CD8-positive, alpha-beta memory T cell (primary cell): Measurements from ENCODE around the gene LIPT2. TPM values are rescaled to one million over a fixed set of nuclear protein-coding genes. Genes with fewer than 3 reads are reported as not detected.

ENCODE experiments used
- CTCF ChIA-PET: fragments of 350-600 bp; sonication (Branson Sonifier 250); formaldehyde crosslinking; loops from one replicate; lab custom pipeline; 2021; ENCODE audit warnings: antibody characterized with exemption; lab: Charles Lee
- POLR2A ChIA-PET: fragments of 350-600 bp; sonication (Branson Sonifier 250); formaldehyde crosslinking; loops from one replicate; lab custom pipeline; 2021; ENCODE audit warnings: antibody characterized with exemption; lab: Charles Lee
- DNase-seq, 5 donors: peaks; one replicate each; pipeline versions ENCODE4 v3.0.0 to v3.0.0-alpha.2; 2020 to 2022; ENCODE audit warnings: mixed read lengths in 1 of 5
- H3K27ac ChIP-seq: one replicate; pipeline ENCODE4 v1.7.0; 2013; ENCODE audit warnings: low read depth, mild to moderate bottlenecking, low read length, moderate library complexity
- H3K27me3 ChIP-seq: 2 replicates; pipeline ENCODE4 v1.7.0; 2013; ENCODE audit warnings: low read length, mild to moderate bottlenecking; ENCODE audit not compliant: insufficient read depth, poor library complexity, severe bottlenecking
- H3K36me3 ChIP-seq: 2 replicates; pipeline ENCODE4 v1.7.0; 2013; ENCODE audit warnings: mild to moderate bottlenecking, low read length, moderate library complexity; ENCODE audit not compliant: insufficient read depth
- H3K4me1 ChIP-seq: 2 replicates; pipeline ENCODE4 v1.7.0; 2013; ENCODE audit warnings: mild to moderate bottlenecking, low read length, moderate library complexity; ENCODE audit not compliant: insufficient read depth
- H3K4me3 ChIP-seq: 2 replicates; pipeline ENCODE4 v1.7.0; 2013; ENCODE audit warnings: mild to moderate bottlenecking, low read length
- H3K9me3 ChIP-seq: 2 replicates; pipeline ENCODE4 v1.7.0; 2013; ENCODE audit warnings: mild to moderate bottlenecking, low read length
- H3K27ac Mint-ChIP-seq, 8 donors: one replicate each; pipeline ENCODE4 v1.8.0; 2020 to 2021; ENCODE audit warnings: mixed read lengths in 8 of 8, mild to moderate bottlenecking in 6 of 8, inconsistent platforms in 3 of 8, moderate library complexity in 3 of 8
- H3K27me3 Mint-ChIP-seq, 2 donors: one replicate each; pipeline ENCODE4 v1.8.0; 2020 to 2021; ENCODE audit warnings: mixed read lengths in 2 of 2, mild to moderate bottlenecking in 1 of 2, moderate library complexity in 1 of 2
- H3K36me3 Mint-ChIP-seq, 3 donors: one replicate each; pipeline ENCODE4 v1.8.0; 2020 to 2021; ENCODE audit warnings: mixed read lengths in 3 of 3, inconsistent platforms in 1 of 3, mild to moderate bottlenecking in 1 of 3
- H3K4me1 Mint-ChIP-seq, 3 donors: one replicate each; pipeline ENCODE4 v1.8.0; 2020 to 2021; ENCODE audit warnings: mixed read lengths in 3 of 3, inconsistent platforms in 1 of 3, mild to moderate bottlenecking in 1 of 3
- H3K4me3 Mint-ChIP-seq, 7 donors: one replicate each; pipeline ENCODE4 v1.8.0; 2020 to 2021; ENCODE audit warnings: mixed read lengths in 7 of 7, mild to moderate bottlenecking in 6 of 7, moderate library complexity in 4 of 7, inconsistent platforms in 2 of 7
- H3K9me3 Mint-ChIP-seq, 5 donors: one replicate each; pipeline ENCODE4 v1.8.0; 2020 to 2022; ENCODE audit warnings: mixed read lengths in 5 of 5, mild to moderate bottlenecking in 3 of 5, moderate library complexity in 2 of 5, inconsistent platforms in 1 of 5
- polyA plus RNA-seq: library from polyadenylated mRNA; unstranded; fragments of 300-500 nt; fragmentation: Illumina TruSeq; gene quantifications from one replicate; pipeline ENCODE4 v1.2.3, GENCODE V29; 2021
- total RNA-seq, 2 experiments: library from RNA; stranded (reverse); gene quantifications; one replicate each; pipeline ENCODE4 v1.2.3, GENCODE V29; 2021

LIPT2 gene
- total and polyA plus RNA-seq, 3 experiments from 2014 or later: 4.0 to 17.0 (median 6.1) TPM

GRCh38 chr11:74462009-74462408, 31.5 kb downstream of the LIPT2 start:
- Mint-ChIP-seq H3K9me3 (no peaks in the 10 kb centered on the region), H3K4me1 (peaks cover 0 to 1% (median 0%) of the 10 kb centered on the region in 3 donors), H3K36me3 (no peaks in the 10 kb centered on the region), H3K27me3 (peaks cover 15 to 28% of the 10 kb centered on the region in 2 donors), H3K4me3 (no peak overlapping the region), H3K27ac (no peak overlapping the region)
- Histone ChIP-seq H3K4me1 (no peaks in the 10 kb centered on the region), H3K4me3 (no peak overlapping the region), H3K9me3 (no peaks in the 10 kb centered on the region), H3K27me3 (peaks cover 3% of the 10 kb centered on the region), H3K27ac (peak overlapping the region; percentile 38), H3K36me3 (no peaks in the 10 kb centered on the region)
- POLR2A ChIA-PET: interaction anchor here (1.0 kb wide), 1 partner anchor 131 kb away, joined by 3 read pairs; the partner anchor contains the start of gene POLD3
- no peak for DNase-seq
- CTCF ChIA-PET: interaction anchor here (0.7 to 2.4 kb wide), 4 partner anchors 9 to 73 kb away, joined by 3 to 14 read pairs (median 6); no protein-coding TSS in a partner anchor

- H3K4me3 Mint-ChIP-seq: no peak overlapping the region
- Histone ChIP-seq H3K9me3 (no peaks in the 10 kb centered on the region), H3K27ac (peak overlapping the region; percentile 21), H3K27me3 (no peaks in the 10 kb centered on the region), H3K36me3 (no peaks in the 10 kb centered on the region), H3K4me1 (no peaks in the 10 kb centered on the region), H3K4me3 (no peak overlapping the region)
- peaks cover 7 to 16% of the 10 kb centered on the region in 2 donors for H3K27me3 Mint-ChIP-seq
- ChIA-PET POLR2A (no interaction called here), CTCF (interaction anchor here (1.8 kb wide), 1 partner anchor 10 kb away, joined by 6 read pairs; no protein-coding TSS in a partner anchor)
- no peak overlapping the region for H3K27ac Mint-ChIP-seq
- H3K4me1 Mint-ChIP-seq: no peaks in the 10 kb centered on the region
- H3K9me3 Mint-ChIP-seq: no peaks in the 10 kb centered on the region
- no peaks in the 10 kb centered on the region for H3K36me3 Mint-ChIP-seq
- DNase-seq: no peak
Measured at GRCh38 chr11:74460481-74461154, 32.9 kb downstream of the LIPT2 start.

DNA sequence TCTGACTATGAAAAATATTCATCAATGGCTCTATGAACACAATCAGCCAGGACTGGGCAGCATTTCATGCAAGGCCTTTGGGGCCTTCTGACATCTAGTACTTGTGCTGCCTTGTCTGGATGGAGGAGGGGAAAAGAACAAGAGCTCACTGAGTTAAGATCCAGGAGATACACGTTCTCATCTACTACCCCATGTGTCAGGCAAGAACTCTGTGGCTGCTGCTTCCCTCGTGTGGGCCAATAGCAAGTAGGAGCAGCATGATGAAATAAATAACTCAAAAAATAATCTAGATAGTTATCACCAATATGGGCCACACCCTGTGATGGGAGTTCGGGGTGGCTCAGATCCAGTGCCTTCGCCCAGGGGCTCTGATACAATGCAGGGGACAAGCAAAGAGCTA, 33.5 kb downstream of the LIPT2 start:
- H3K4me1 Mint-ChIP-seq: no peaks in the 10 kb centered on the region

DNA sequence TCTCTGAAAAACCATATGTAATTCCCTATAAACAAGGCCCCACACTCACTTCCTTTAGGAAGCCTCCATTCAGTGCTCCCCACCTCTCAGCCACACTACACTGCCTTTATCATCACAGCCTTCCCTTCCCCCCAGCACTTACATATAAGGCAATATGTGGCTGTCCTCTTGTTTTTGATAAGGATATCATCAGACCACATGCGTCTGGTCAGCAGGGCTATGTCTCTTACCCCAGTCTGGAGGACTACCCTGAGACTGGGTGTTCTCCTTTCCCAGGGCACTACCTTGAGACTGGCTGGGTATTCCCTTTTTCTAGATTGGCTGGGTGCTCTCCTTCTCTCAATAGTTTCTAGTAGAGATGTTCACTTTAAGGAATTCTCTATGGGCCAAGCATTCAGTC, 33.9 kb downstream of the LIPT2 start:
- Histone ChIP-seq H3K4me1 (no peaks in the 10 kb centered on the region), H3K4me3 (no peak overlapping the region), H3K27ac (no peak overlapping the region), H3K27me3 (no peaks in the 10 kb centered on the region), H3K9me3 (no peaks in the 10 kb centered on the region), H3K36me3 (no peaks in the 10 kb centered on the region)
- Mint-ChIP-seq H3K27ac (no peak overlapping the region), H3K4me3 (no peak overlapping the region), H3K36me3 (no peaks in the 10 kb centered on the region), H3K4me1 (no peaks in the 10 kb centered on the region), H3K9me3 (no peaks in the 10 kb centered on the region), H3K27me3 (peaks cover 6 to 9% of the 10 kb centered on the region in 2 donors)
- CTCF ChIA-PET: no interaction called here
- POLR2A ChIA-PET: no interaction called here
- no peak for DNase-seq

More for the DNA sequence above, 33.5 kb downstream of the LIPT2 start:
- ChIA-PET POLR2A (no interaction called here), CTCF (no interaction called here)
- Mint-ChIP-seq H3K27ac (no peak overlapping the region), H3K9me3 (no peaks in the 10 kb centered on the region), H3K36me3 (no peaks in the 10 kb centered on the region), H3K27me3 (peaks cover 7 to 13% of the 10 kb centered on the region in 2 donors), H3K4me3 (no peak overlapping the region)
- Histone ChIP-seq H3K4me1 (no peaks in the 10 kb centered on the region), H3K9me3 (no peaks in the 10 kb centered on the region), H3K4me3 (no peak overlapping the region), H3K27me3 (no peaks in the 10 kb centered on the region), H3K27ac (peak overlapping the region; percentile 21), H3K36me3 (no peaks in the 10 kb centered on the region)
- DNase-seq: no peak

GRCh38 chr11:74457356-74457755, 36.2 kb downstream of the LIPT2 start:
- Histone ChIP-seq H3K27me3 (no peaks in the 10 kb centered on the region), H3K27ac (no peak overlapping the region), H3K4me1 (no peaks in the 10 kb centered on the region), H3K4me3 (no peak overlapping the region), H3K9me3 (no peaks in the 10 kb centered on the region), H3K36me3 (no peaks in the 10 kb centered on the region)
- Mint-ChIP-seq H3K27me3 (peaks cover 8% of the 10 kb centered on the region in 2 donors), H3K9me3 (no peaks in the 10 kb centered on the region), H3K27ac (no peak overlapping the region), H3K4me1 (peaks cover 0 to 4% (median 0%) of the 10 kb centered on the region in 3 donors), H3K36me3 (peaks cover 0 to 2% (median 0%) of the 10 kb centered on the region in 3 donors), H3K4me3 (no peak overlapping the region)
- ChIA-PET CTCF (interaction anchor here (1.0 to 1.9 kb wide), 2 partner anchors 8 to 114 kb away, joined by 3 to 5 read pairs; no protein-coding TSS in a partner anchor), POLR2A (no interaction called here)
- no peak for DNase-seq

GRCh38 chr11:74453373-74453975, 40.0 kb downstream of the LIPT2 start:
- Mint-ChIP-seq H3K4me1 (peaks cover 0 to 4% (median 0%) of the 10 kb centered on the region in 3 donors), H3K4me3 (no peak overlapping the region), H3K36me3 (peaks cover 0 to 2% (median 0%) of the 10 kb centered on the region in 3 donors), H3K27ac (no peak overlapping the region), H3K27me3 (peaks cover 8 to 14% of the 10 kb centered on the region in 2 donors), H3K9me3 (no peaks in the 10 kb centered on the region)
- Histone ChIP-seq H3K27me3 (no peaks in the 10 kb centered on the region), H3K36me3 (no peaks in the 10 kb centered on the region), H3K27ac (no peak overlapping the region), H3K9me3 (no peaks in the 10 kb centered on the region), H3K4me1 (no peaks in the 10 kb centered on the region), H3K4me3 (no peak overlapping the region)
- ChIA-PET POLR2A (no interaction called here), CTCF (interaction anchor here (0.6 to 12.4 kb wide), 16 partner anchors 9 to 198 kb away, joined by 3 to 166 read pairs (median 6); partner anchors contain the start of genes KCNE3 and PGM2L1)
- peak; percentile 25 to 68 (median 35) for DNase-seq

GRCh38 chr11:74452366-74452765, 41.2 kb downstream of the LIPT2 start:
- no peaks in the 10 kb centered on the region for H3K4me1 ChIP-seq
- no peak overlapping the region for H3K27ac Mint-ChIP-seq
- no peak overlapping the region for H3K27ac ChIP-seq
- ChIA-PET CTCF (interaction anchor here (0.6 to 12.4 kb wide), 11 partner anchors 11 to 197 kb away, joined by 3 to 166 read pairs (median 7); partner anchors contain the start of gene PGM2L1), POLR2A (no interaction called here)
- H3K36me3 ChIP-seq: no peaks in the 10 kb centered on the region
- H3K4me1 Mint-ChIP-seq: peaks cover 0 to 4% (median 0%) of the 10 kb centered on the region in 3 donors
- no peaks in the 10 kb centered on the region for H3K27me3 ChIP-seq
- no peaks in the 10 kb centered on the region for H3K9me3 ChIP-seq
- no peak overlapping the region for H3K4me3 Mint-ChIP-seq
- no peak overlapping the region for H3K4me3 ChIP-seq
- H3K9me3 Mint-ChIP-seq: no peaks in the 10 kb centered on the region
- peaks cover 0 to 2% (median 0%) of the 10 kb centered on the region in 3 donors for H3K36me3 Mint-ChIP-seq
- peaks cover 8 to 14% of the 10 kb centered on the region in 2 donors for H3K27me3 Mint-ChIP-seq
- DNase-seq: no peak

DNA sequence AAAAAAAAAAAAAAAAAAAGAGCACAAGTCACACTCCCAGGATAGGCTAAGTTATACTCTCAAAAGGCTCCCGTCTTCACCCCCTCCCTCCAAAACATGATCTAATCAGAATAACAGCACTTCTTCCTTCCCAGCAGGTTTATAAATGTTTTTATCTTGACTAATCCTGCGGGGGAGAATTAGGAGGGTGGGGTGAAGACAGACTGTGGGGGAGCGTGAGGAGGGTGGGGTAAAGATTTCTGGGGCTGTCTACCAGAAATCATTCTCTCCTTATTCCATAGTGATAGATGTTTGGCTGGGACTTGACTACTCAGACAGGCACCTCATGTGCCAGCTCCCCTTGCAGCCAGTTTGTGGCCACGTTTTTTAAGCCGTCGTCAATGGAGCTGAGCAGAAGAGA, 43.2 kb downstream of the LIPT2 start:
- H3K36me3 ChIP-seq: no peaks in the 10 kb centered on the region
- Mint-ChIP-seq H3K9me3 (no peaks in the 10 kb centered on the region), H3K27me3 (peaks cover 10 to 14% of the 10 kb centered on the region in 2 donors), H3K4me1 (peaks cover 0 to 4% (median 0%) of the 10 kb centered on the region in 3 donors), H3K27ac (no peak overlapping the region), H3K36me3 (peaks cover 0 to 2% (median 0%) of the 10 kb centered on the region in 3 donors), H3K4me3 (no peak overlapping the region)
- H3K9me3 ChIP-seq: no peaks in the 10 kb centered on the region
- no peaks in the 10 kb centered on the region for H3K27me3 ChIP-seq
- H3K27ac ChIP-seq: no peak overlapping the region
- H3K4me1 ChIP-seq: no peaks in the 10 kb centered on the region
- ChIA-PET POLR2A (no interaction called here), CTCF (interaction anchor here (0.7 to 12.4 kb wide), 25 partner anchors 10 to 264 kb away, joined by 3 to 166 read pairs (median 6); partner anchors contain the start of genes LIPT2 and PGM2L1)
- H3K4me3 ChIP-seq: no peak overlapping the region
- no peak for DNase-seq
